ENCODE measurements around the gene PSMB1. TPM values are rescaled to one million over a fixed set of nuclear protein-coding genes. Genes with fewer than 3 reads are reported as not detected.

The PSMB1 gene
- total RNA-seq, 1 donor from 2014 or later = 139 TPM

DNA sequence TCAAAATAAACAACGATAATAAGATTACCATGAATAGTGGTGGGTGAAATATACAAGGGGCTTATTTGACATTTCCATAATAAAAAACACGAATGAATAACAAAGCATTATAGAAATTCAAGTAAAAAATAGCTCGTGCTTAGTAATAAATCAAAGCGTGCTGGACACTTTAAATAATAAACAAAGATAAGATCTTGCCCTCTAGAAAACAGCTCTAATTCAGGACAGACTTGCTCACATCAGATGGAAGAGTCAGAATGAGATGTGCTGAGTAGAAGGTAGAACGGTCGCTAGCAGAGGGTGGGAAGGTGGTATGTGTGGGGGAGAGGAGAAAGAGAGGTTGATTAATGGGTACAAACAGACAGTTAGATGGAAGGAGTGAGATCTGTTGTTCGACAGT is 27.3 kb downstream of the PSMB1 start:
- TF ChIP-seq, protein P1, sequence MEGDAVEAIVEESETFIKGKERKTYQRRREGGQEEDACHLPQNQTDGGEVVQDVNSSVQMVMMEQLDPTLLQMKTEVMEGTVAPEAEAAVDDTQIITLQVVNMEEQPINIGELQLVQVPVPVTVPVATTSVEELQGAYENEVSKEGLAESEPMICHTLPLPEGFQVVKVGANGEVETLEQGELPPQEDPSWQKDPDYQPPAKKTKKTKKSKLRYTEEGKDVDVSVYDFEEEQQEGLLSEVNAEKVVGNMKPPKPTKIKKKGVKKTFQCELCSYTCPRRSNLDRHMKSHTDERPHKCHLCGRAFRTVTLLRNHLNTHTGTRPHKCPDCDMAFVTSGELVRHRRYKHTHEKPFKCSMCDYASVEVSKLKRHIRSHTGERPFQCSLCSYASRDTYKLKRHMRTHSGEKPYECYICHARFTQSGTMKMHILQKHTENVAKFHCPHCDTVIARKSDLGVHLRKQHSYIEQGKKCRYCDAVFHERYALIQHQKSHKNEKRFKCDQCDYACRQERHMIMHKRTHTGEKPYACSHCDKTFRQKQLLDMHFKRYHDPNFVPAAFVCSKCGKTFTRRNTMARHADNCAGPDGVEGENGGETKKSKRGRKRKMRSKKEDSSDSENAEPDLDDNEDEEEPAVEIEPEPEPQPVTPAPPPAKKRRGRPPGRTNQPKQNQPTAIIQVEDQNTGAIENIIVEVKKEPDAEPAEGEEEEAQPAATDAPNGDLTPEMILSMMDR (IDR thresholded peaks at IDR 0.05) = no peak
- H3K9me3 Mint-ChIP-seq (ENCODE audit: unreplicated experiment) = no peaks in the 10 kb centered on the region
- no peak overlapping the region for H3K27ac Mint-ChIP-seq (ENCODE audit: unreplicated experiment)
- no peak overlapping the region for H3K4me3 Mint-ChIP-seq (ENCODE audit: unreplicated experiment)
- H3K36me3 Mint-ChIP-seq (ENCODE audit: unreplicated experiment) = no peaks in the 10 kb centered on the region
- no peak for DNase-seq (ENCODE audit: extremely low spot score, unreplicated experiment)
- H3K27me3 Mint-ChIP-seq (ENCODE audit: unreplicated experiment) = peaks cover 13% of the 10 kb centered on the region
- H3K4me1 Mint-ChIP-seq (ENCODE audit: unreplicated experiment) = peaks cover 9% of the 10 kb centered on the region

DNA sequence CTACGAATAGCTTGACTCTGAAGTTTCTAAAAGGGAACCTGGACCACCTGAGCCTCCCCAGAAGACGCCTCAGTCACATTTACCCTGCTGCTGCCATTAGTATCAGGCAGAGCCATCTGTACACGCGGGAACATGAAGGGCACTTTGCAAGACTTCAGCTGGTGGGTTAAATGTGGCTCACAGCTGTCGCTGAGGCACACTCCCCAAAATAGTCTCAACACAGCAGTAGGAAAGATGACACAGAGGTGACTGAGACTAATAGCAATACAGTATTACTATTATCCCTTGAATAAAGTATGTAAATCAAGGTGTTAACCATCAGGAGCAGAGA is 29.0 kb downstream of the PSMB1 start:
- no peak for DNase-seq (ENCODE audit: extremely low spot score, unreplicated experiment)
- H3K36me3 Mint-ChIP-seq (ENCODE audit: unreplicated experiment) = no peaks in the 10 kb centered on the region
- peaks cover 3% of the 10 kb centered on the region for H3K9me3 Mint-ChIP-seq (ENCODE audit: unreplicated experiment)
- no peak overlapping the region for H3K4me3 Mint-ChIP-seq (ENCODE audit: unreplicated experiment)
- TF ChIP-seq, protein P1 (IDR thresholded peaks at IDR 0.05) = no peak
- H3K27me3 Mint-ChIP-seq (ENCODE audit: unreplicated experiment) = peaks cover 30% of the 10 kb centered on the region
- no peaks in the 10 kb centered on the region for H3K4me1 Mint-ChIP-seq (ENCODE audit: unreplicated experiment)
- H3K27ac Mint-ChIP-seq (ENCODE audit: unreplicated experiment) = no peak overlapping the region

DNA sequence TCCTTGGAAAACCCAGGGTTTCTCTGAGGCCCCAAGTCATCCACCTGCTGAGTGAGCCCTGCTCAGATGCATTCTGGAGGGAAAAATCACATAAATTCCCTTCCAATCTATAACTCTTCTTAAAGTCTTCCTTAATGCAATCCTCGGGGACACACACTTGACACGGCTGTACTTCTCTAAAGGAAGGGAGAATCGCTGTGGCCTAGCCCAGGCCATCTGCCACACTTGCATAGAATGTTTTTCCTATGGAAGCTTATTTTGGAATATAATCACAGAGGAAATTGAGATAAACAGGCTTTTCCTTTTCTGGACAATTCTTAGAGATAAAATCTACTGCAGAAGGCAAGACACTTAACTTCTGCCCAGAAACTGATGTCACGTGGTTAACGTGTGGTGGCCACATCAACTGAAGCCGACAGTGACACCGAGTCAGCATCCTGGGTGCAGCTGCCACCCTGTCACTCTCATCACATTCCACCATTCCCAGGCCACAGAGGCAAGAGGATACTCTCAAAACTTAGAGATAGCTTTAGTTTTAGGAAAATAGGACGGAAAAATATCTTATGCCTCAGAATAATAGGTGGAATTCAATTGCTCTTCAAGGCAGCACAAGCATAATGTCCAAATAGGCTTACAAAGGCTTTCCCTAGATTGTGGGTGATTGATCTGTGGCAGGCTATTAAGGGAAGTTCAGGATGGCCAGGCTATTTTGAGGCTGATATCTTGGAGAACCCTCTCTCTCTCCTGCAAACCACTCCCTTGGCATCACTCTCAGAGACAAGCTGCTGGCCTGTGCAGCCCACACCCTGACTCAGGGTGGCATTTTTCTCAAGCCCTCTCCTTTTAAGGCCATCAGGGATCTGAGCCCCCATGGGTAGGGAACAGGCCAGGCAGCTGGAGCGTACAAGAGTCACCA is 29.6 kb downstream of the PSMB1 start:
- Mint-ChIP-seq H3K4me1 (ENCODE audit: unreplicated experiment) (no peaks in the 10 kb centered on the region), H3K27ac (ENCODE audit: unreplicated experiment) (no peak overlapping the region), H3K9me3 (ENCODE audit: unreplicated experiment) (peaks cover 3% of the 10 kb centered on the region), H3K36me3 (ENCODE audit: unreplicated experiment) (no peaks in the 10 kb centered on the region), H3K27me3 (ENCODE audit: unreplicated experiment) (peaks cover 36% of the 10 kb centered on the region), H3K4me3 (ENCODE audit: unreplicated experiment) (no peak overlapping the region)
- TF ChIP-seq, protein P1 (IDR thresholded peaks at IDR 0.05) = no peak
- no peak for DNase-seq (ENCODE audit: extremely low spot score, unreplicated experiment)

DNA sequence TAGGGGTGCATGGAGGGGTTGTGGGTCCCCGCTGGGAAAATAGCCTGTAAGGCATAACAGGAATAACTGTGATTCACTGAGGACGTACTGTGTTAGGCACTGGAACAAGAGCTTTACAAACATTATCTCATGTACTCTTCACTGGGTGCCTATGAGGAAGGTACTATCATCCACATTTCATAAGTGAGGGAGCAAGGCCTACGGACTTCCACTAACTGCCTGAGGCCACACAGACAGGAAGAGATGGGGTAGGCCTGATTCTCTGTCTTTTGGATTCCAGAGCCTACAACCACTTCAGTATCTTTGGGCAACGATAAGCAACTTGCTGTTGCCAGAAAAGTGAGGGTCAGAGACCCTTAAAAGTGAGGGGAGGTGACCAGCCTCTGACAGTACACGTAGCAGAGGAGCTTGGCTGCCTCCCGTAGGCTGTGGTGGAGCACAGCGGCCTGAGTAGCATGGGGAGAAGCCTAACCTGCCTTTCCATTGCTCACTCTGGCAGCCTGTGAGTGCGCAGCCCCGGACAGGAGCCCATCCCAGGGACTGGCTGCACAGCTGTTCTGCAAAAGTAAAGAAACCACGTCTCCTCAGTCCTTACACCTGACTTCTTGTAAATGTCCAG is 30.4 kb downstream of the PSMB1 start:
- H3K4me1 Mint-ChIP-seq (ENCODE audit: unreplicated experiment) = no peaks in the 10 kb centered on the region
- no peak for DNase-seq (ENCODE audit: extremely low spot score, unreplicated experiment)

More for the DNA sequence above, 30.4 kb downstream of the PSMB1 start:
- Mint-ChIP-seq H3K27me3 (ENCODE audit: unreplicated experiment) (peaks cover 44% of the 10 kb centered on the region), H3K9me3 (ENCODE audit: unreplicated experiment) (peaks cover 3% of the 10 kb centered on the region), H3K36me3 (ENCODE audit: unreplicated experiment) (no peaks in the 10 kb centered on the region), H3K27ac (ENCODE audit: unreplicated experiment) (no peak overlapping the region), H3K4me3 (ENCODE audit: unreplicated experiment) (no peak overlapping the region)
- TF ChIP-seq, protein P1 (IDR thresholded peaks at IDR 0.05) = peak; percentile 49
